ENCODE measurements around the gene IGF2BP3.

Gene IGF2BP3

DNA sequence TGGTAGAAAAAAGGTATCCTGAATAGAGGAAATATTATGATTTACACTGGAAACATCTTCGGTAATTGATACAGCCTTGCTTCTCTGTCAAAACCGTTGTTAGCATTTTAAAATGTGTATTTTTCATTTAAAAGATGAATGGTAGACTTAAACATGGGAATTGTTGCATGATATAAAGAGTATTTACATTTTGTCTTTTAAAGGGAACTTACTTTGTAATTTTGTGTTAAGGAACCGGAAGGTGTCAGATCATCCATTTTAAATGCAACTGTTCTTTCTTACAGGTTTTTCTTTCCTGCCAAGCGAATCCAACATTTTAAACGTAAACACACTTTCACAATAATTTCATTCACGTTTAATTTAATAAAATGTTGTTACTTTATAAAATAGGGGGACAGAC lies 1.8 kb upstream of the IGF2BP3 start:
- peak; percentile 55 for DNase-seq (ENCODE audit: low read depth)
- TF ChIP-seq, protein P1, sequence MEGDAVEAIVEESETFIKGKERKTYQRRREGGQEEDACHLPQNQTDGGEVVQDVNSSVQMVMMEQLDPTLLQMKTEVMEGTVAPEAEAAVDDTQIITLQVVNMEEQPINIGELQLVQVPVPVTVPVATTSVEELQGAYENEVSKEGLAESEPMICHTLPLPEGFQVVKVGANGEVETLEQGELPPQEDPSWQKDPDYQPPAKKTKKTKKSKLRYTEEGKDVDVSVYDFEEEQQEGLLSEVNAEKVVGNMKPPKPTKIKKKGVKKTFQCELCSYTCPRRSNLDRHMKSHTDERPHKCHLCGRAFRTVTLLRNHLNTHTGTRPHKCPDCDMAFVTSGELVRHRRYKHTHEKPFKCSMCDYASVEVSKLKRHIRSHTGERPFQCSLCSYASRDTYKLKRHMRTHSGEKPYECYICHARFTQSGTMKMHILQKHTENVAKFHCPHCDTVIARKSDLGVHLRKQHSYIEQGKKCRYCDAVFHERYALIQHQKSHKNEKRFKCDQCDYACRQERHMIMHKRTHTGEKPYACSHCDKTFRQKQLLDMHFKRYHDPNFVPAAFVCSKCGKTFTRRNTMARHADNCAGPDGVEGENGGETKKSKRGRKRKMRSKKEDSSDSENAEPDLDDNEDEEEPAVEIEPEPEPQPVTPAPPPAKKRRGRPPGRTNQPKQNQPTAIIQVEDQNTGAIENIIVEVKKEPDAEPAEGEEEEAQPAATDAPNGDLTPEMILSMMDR (IDR thresholded peaks at IDR 0.05; ENCODE audit: insufficient read depth, low read depth, low read length, missing control alignments): no peak
- peak overlapping the region; percentile 98 for H3K4me3 ChIP-seq (ENCODE audit: low read depth, low read length)

DNA sequence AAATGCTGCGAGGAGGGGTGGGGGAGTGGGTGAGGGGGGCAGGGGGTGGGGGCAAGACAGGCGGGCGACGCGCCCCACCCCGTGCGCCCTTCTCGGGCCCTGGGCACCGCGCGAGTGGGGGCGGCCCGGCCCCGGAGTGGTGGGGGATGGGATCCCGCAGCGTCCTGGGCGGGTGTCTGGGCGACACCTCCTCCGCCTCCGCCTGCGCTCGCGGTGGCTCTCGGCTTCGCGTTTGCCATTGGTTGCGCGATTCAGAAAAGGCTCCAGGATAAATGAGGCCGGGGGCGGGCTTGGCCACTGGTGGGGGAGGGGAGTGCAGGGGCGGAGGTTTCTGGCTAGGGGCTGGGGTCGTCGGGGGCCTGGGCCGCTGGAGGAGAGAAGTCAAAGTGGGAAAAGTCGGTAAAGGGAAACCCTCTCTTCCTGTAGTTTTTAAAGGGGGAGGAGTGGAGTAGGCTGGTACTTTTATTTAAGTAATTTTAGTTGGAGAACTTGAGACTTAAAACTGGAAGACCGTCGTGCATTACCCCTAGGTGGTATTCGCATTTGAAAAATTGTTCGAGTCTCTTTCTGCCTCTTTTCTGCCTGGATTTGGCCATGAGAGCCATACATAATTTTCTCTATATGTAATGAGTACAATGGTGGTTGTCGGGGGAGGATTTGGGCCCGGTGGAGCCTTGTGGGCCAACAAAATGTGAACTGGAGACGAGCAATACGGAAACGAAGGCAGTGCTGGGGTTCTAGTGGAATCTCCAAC lies 992 bp upstream of the IGF2BP3 start:
- peak; percentile 95 for DNase-seq (ENCODE audit: low read depth)
- TF ChIP-seq, protein P1 (IDR thresholded peaks at IDR 0.05; ENCODE audit: insufficient read depth, low read depth, low read length, missing control alignments): no peak
- peak overlapping the region; percentile 98 for H3K4me3 ChIP-seq (ENCODE audit: low read depth, low read length)

DNA sequence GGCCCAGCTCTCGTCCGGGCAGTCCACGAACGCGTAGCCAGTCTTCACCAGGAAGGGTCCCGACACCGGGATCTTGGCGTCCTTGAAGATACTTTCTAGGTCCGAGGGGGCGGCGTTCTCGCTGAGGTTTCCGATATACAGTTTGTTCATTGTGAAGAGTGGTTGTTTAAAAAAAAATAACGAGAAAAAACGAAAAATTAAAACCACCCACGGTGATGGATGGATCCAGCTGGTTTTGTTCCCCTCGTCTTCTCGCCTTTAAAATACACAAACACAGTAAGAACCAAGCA lies 385 bp downstream of the IGF2BP3 start:
- no peak for DNase-seq (ENCODE audit: low read depth)
- TF ChIP-seq, protein P1 (IDR thresholded peaks at IDR 0.05; ENCODE audit: insufficient read depth, low read depth, low read length, missing control alignments): no peak
- peak overlapping the region; percentile 98 for H3K4me3 ChIP-seq (ENCODE audit: low read depth, low read length)

DNA sequence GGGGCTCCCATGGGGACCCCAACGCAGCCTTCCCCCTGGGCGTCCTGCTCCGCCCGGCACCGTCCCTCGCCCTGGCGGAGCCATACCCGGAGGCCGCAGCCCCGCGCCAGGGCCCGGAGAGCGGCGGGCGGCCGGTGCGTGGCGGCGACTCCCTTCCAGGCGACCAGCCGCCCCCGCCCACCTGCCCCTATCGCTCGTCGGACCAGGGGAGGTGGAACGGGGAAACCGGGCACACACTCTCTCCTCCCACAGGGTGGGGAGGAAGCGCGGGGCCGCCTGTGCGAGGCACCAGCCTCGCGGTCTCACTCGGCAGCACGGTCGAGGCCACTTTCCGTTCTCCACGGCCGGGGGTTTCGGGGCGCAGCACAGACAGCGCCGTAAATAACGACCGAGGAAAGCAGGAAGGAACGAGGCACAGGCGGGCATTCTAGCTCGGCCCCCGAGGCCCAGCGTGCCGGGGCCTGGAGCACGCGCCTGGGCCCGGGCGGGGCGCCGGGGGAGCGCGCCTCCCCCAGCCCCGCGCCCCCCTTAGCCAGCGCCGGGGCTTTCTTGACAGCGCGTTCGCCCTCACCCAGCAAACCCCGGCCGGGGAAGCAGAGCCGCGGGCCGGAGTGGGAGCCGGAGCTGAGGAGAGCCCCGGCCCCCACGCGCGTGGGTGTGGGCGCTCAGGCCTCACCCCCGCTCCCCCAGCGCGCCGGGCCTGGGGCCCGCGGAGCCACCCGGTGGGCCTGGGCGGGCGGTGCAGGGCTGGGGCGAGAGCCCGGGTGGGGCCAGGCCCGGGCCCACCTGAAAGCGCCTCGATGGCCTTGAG lies 936 bp downstream of the IGF2BP3 start:
- H3K4me3 ChIP-seq (ENCODE audit: low read depth, low read length): peak overlapping the region; percentile 98
- TF ChIP-seq, protein P1 (IDR thresholded peaks at IDR 0.05; ENCODE audit: insufficient read depth, low read depth, low read length, missing control alignments): no peak
- DNase-seq (ENCODE audit: low read depth): peak; percentile 69

DNA sequence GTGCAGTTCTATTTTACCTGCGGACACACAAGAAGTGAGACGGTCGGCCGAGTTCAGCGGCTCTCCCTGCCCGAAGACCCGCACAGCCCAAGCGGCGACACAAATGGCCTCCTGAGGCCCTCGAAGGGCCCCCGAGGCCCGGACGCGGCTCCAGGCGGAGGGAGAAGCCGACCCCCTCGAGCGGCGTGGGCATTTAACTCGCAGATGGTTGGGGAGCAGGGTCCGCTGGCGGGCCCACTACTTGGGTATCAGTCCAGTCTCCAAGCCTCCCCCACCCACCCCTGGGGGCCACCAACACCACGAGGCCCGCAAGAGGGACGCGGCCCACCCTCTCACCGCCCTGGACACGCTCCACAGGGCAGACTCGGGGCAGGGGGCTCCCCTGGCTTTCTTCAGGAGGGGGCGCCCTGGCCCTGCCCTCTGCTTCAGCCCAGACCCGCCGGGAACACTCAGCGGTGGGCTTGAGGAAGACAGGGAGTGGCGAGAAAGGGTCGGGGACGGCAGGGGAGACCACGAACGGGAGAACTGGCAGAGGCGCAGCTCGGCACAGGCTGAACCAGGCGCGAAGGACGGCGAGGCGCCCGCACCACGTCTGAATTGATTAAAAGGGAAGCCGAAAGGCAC lies 1.7 kb downstream of the IGF2BP3 start:
- no peak for DNase-seq (ENCODE audit: low read depth)
- TF ChIP-seq, protein P1 (IDR thresholded peaks at IDR 0.05; ENCODE audit: insufficient read depth, low read depth, low read length, missing control alignments): no peak
- peak overlapping the region; percentile 98 for H3K4me3 ChIP-seq (ENCODE audit: low read depth, low read length)

DNA sequence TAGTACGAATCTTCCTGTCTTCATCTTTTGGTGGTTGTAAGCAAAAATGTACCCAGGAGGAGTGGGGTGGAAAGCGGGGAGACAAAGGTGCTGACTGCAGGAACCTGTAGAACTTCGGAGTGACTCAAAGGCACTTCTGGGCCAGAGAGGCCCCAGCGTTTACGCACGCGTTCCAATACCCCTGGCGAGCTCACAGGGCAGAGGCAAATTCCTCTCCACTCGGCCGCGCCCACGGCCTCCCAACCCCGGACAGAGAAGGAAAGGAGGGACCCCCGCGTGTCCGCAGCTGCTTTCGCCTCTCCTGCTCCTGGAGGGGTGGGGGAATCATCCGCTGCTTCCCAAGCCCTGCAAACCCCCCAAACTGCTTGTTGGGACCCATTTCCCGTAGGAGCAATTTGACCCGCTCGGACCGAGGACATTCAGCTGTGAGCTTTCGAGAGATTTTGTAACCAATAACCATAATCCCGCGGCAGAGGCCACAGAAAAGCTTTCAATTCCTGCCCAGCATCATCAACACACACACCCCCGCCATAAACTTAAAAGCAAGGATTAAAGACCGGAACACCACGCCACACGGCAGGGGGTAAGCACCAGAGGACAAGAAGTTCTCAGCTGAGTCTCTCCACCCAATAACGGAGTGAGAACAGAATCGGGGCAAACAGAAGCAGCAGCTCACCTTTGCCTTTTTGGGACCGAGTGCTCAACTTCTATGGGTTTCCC lies 2.3 kb downstream of the IGF2BP3 start:
- H3K4me3 ChIP-seq (ENCODE audit: low read depth, low read length): peak overlapping the region; percentile 98
- DNase-seq (ENCODE audit: low read depth): peak; percentile 81

More for the DNA sequence above, 2.3 kb downstream of the IGF2BP3 start:
- TF ChIP-seq, protein P1 (IDR thresholded peaks at IDR 0.05; ENCODE audit: insufficient read depth, low read depth, low read length, missing control alignments): no peak

All from GM12865 (cell line).